HepG2 (cell line): ENCODE data around the gene BPIFB6. TPM values are rescaled to one million over a fixed set of nuclear protein-coding genes. Genes with fewer than 3 reads are reported as not detected.

Source experiments
- ATAC-seq: fragments of 200-7000 bp; cut with Tn5 transposase; 3 replicates; pipeline ENCODE4 v1.9.1; 2020; ENCODE audit warnings: mild to moderate bottlenecking, moderate library complexity
- BruUV-seq: library from RNA; stranded (reverse); fragments of 400-500 nt; replicated peaks from 2 replicates; lab custom pipeline; 2021; lab: Mats Ljungman, UMichigan
- CTCF ChIA-PET: fragments of 300-600 bp; formaldehyde crosslinking; extraction: SDS; loops from one replicate; lab custom pipeline; 2021; ENCODE audit warnings: low total read pairs, inconsistent platforms, low intra/inter-chr PET ratio; lab: Yijun Ruan, JAX
- POLR2A ChIA-PET: fragments of 350-600 bp; sonication (Branson Sonifier 250); formaldehyde crosslinking; loops from one replicate; lab custom pipeline; 2020; ENCODE audit warnings: antibody characterized with exemption, inconsistent platforms; lab: Yijun Ruan, JAX
- DNase-seq: peaks from one replicate; pipeline ENCODE4 v3.0.0-alpha.2; 2015; ENCODE audit warnings: low spot score
- FAIRE-seq: peaks from 3 replicates; lab custom pipeline; 2011; peaks lifted over from hg19 to GRCh38; lab: Jason Lieb, UNC
- H2AFZ ChIP-seq: one replicate; pipeline ENCODE4 v1.6.1; 2011; ENCODE audit warnings: low read length, inconsistent platforms
- H3K27ac ChIP-seq: fragments of 300-600 bp; 3 replicates; pipeline ENCODE4 v1.8.0; 2011; ENCODE audit warnings: mixed run types, mild to moderate bottlenecking, mixed read lengths, low read length, inconsistent platforms; ENCODE audit not compliant: insufficient read depth; ENCODE audit errors: extremely low read length
- H3K27me3 ChIP-seq, 2 experiments: fragments of 200-600 bp in 1 of 2; 2 replicates in 1 of 2; 3 replicates in 1 of 2; pipeline versions ENCODE4 v1.6.0 to v1.8.0; 2011; ENCODE audit warnings: low read length in 2 of 2, mild to moderate bottlenecking in 2 of 2, moderate library complexity in 2 of 2, inconsistent platforms in 1 of 2; ENCODE audit not compliant: insufficient read depth in 2 of 2, control insufficient read depth in 1 of 2
- H3K36me3 ChIP-seq, 2 experiments: fragments of 200-600 bp in 1 of 2; replicated peaks in 1 of 2; 2 replicates in 1 of 2; 3 replicates in 1 of 2; pipeline versions ENCODE4 v1.5.1 to v1.8.0; 2011; ENCODE audit warnings: low read length in 2 of 2, inconsistent platforms in 1 of 2; ENCODE audit not compliant: insufficient read depth in 2 of 2, control insufficient read depth in 1 of 2
- H3K4me1 ChIP-seq: 2 replicates; pipeline ENCODE4 v1.5.1; 2012; ENCODE audit warnings: low read length, inconsistent platforms; ENCODE audit not compliant: insufficient read depth
- H3K4me2 ChIP-seq: 2 replicates; pipeline ENCODE4 v1.6.0; 2011; ENCODE audit warnings: low read depth, low read length, inconsistent platforms
- H3K4me3 ChIP-seq, 3 experiments: fragments of 200-600 bp in 1 of 3; sonication (generic), shearing (Covaris generic) in 1 of 3; replicated peaks in 1 of 3; 2 replicates each; pipeline ENCODE4 v1.5.1; 2011 to 2016; ENCODE audit warnings: low read length in 3 of 3, inconsistent platforms in 2 of 3, low read depth in 2 of 3, mild to moderate bottlenecking in 2 of 3, control low read depth in 1 of 3, mixed read lengths in 1 of 3; ENCODE audit not compliant: insufficient read depth in 1 of 3
- H3K79me2 ChIP-seq: one replicate; pipeline ENCODE4 v1.6.1; 2011; ENCODE audit warnings: low read length, inconsistent platforms; ENCODE audit not compliant: insufficient read depth
- H3K9ac ChIP-seq: 2 replicates; pipeline ENCODE4 v1.6.0; 2011; ENCODE audit warnings: mild to moderate bottlenecking, low read depth, low read length, inconsistent platforms; ENCODE audit not compliant: insufficient read depth
- H3K9me3 ChIP-seq: 2 replicates; pipeline ENCODE4 v1.5.1; 2012; ENCODE audit warnings: mild to moderate bottlenecking, low read length
- H4K20me1 ChIP-seq: 2 replicates; pipeline ENCODE4 v1.6.0; 2011; ENCODE audit warnings: inconsistent platforms, mild to moderate bottlenecking, low read length, moderate library complexity; ENCODE audit not compliant: insufficient read depth
- KDM2A ChIP-seq: sonication (generic); formaldehyde crosslinking; IDR thresholded peaks from 2 replicates; pipeline ENCODE4 v1.4.0; 2020; ENCODE audit warnings: low read depth, missing genetic modification reagents, borderline replicate concordance
- NFE2 ChIP-seq: sonication (generic); formaldehyde crosslinking; IDR thresholded peaks from 2 replicates; pipeline ENCODE4 v1.4.0; 2020; ENCODE audit warnings: missing genetic modification reagents
- NFE2L2 ChIP-seq: fragments of 150-350 bp; IDR thresholded peaks from 2 replicates; pipeline ENCODE4 v1.6.1; 2014; ENCODE audit warnings: low read length
- PRPF4 ChIP-seq: fragments of 200-400 bp; formaldehyde crosslinking; IDR thresholded peaks from 2 replicates; pipeline ENCODE4 v1.6.1; 2016; ENCODE audit warnings: low read length, low read depth; ENCODE audit not compliant: poor library complexity, severe bottlenecking
- RBAK ChIP-seq: sonication (generic); formaldehyde crosslinking; IDR thresholded peaks from 2 replicates; pipeline ENCODE4 v1.5.1; 2020; ENCODE audit warnings: mild to moderate bottlenecking, missing genetic modification reagents
- TCF7 ChIP-seq: sonication (generic); IDR thresholded peaks from 2 replicates; pipeline ENCODE4 v1.6.1; 2016; ENCODE audit warnings: antibody characterized with exemption, low read depth
- ZNF557 ChIP-seq: sonication (generic); formaldehyde crosslinking; IDR thresholded peaks from 2 replicates; pipeline ENCODE4 v1.4.0; 2020; ENCODE audit warnings: missing genetic modification reagents
- ZNF577 ChIP-seq: sonication (generic); formaldehyde crosslinking; IDR thresholded peaks from 2 replicates; pipeline ENCODE4 v1.4.0; 2020; ENCODE audit warnings: mild to moderate bottlenecking, low read depth, missing genetic modification reagents, borderline replicate concordance
- ZNF720 ChIP-seq: sonication (generic); formaldehyde crosslinking; IDR thresholded peaks from 2 replicates; pipeline ENCODE4 v1.4.0; 2020; ENCODE audit warnings: missing genetic modification reagents
- ZNF775 ChIP-seq: sonication (generic); formaldehyde crosslinking; IDR thresholded peaks from 2 replicates; pipeline ENCODE4 v1.4.0; 2020; ENCODE audit warnings: missing genetic modification reagents, mild to moderate bottlenecking, moderate library complexity, borderline replicate concordance
- ZNF781 ChIP-seq: sonication (generic); formaldehyde crosslinking; IDR thresholded peaks from 2 replicates; pipeline ENCODE4 v1.5.1; 2020; ENCODE audit warnings: borderline replicate concordance, mild to moderate bottlenecking, missing genetic modification reagents; ENCODE audit errors: not compliant biosample characterization
- WGBS: methylation state at CpG from one replicate; pipeline ENCODE4 v1.1.6; 2017; ENCODE audit warnings: low lambda C conversion rate; 5-methylcytosine and 5-hydroxymethylcytosine counted together
- in situ Hi-C: cut with HindIII; loops from 2 replicates; pipeline ENCODE4 v1.10.0; 2017; ENCODE audit warnings: low pct_unique_long_range_greater_than_20kb; ENCODE audit not compliant: extremely low pct_ligation_motif_present
- intact Hi-C: fragments of 100-400 bp; cut with micrococcal nuclease; formaldehyde crosslinking; loops from one replicate; pipeline ENCODE4 v1.10.0; 2022; ENCODE audit not compliant: unreplicated experiment
- polyA plus RNA-seq, 8 experiments: library from polyadenylated mRNA; depleted of rRNA in 3 of 8; stranded (reverse) in 7 of 8; unstranded in 1 of 8; fragments of >200 nt; fragmentation: Illumina TruSeq in 4 of 8; extraction: Trizol in 4 of 8; gene quantifications; 2 replicates each; pipeline versions ENCODE4 v1.2.1 to v1.2.3, GENCODE V29; 2011 to 2016; ENCODE audit warnings: low read depth in 4 of 8, missing spikeins in 1 of 8, mixed read lengths in 1 of 8; ENCODE audit not compliant: insufficient read depth in 1 of 8
- total RNA-seq, 5 experiments: library from RNA; depleted of rRNA; stranded (reverse); fragments of >200 nt; fragmentation: Illumina TruSeq; extraction: Trizol; gene quantifications; 2 replicates each; pipeline ENCODE4 v1.2.3, GENCODE V29; 2016; ENCODE audit warnings: low read depth in 1 of 5
- TF ChIP-seq, protein P1 (sequence below): sonication (generic); formaldehyde crosslinking; IDR thresholded peaks from 2 replicates; pipeline ENCODE4 v1.4.0; 2020; ENCODE audit warnings: missing genetic modification reagents, mild to moderate bottlenecking, borderline replicate concordance
- TF ChIP-seq, protein P2 (sequence below): sonication (generic); formaldehyde crosslinking; IDR thresholded peaks from 2 replicates; pipeline ENCODE4 v1.9.0; 2022; ENCODE audit warnings: low read depth, missing genetic modification reagents
- TF ChIP-seq, protein P3 (sequence below): sonication (generic); formaldehyde crosslinking; IDR thresholded peaks from 2 replicates; pipeline ENCODE4 v1.5.0; 2020; ENCODE audit warnings: mild to moderate bottlenecking, missing genetic modification reagents, borderline replicate concordance

Gene BPIFB6
- total and polyA plus RNA-seq, 2 of the 13 experiments (the other 11 are each of a cell fraction or from before 2014, with no cell fraction given): 0.13 to 1.7 TPM

DNA sequence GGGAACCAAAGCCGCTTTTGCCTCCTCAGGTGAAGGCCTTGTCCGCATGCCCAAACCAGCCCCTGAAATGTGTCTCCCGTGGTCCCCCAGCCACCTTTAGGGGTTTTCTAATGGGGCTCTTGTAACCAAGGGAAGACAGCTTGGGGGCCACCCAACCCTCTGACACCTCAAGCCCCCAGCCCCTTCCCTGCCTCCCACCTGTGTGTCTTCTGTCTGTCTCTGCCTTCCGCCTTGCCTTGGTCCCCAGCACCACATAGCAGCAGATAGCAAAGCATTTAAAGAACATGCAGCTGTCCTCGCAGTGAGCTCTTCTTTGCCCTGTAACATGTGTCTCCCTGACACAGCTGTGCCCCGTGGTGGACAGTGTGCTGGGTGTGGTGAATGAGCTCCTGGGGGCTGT, 31.8 kb downstream of the BPIFB6 start (continued):
- no peak for TF ChIP-seq ZNF781 (CRISPR knock-in tag)
- TF ChIP-seq, protein P1, sequence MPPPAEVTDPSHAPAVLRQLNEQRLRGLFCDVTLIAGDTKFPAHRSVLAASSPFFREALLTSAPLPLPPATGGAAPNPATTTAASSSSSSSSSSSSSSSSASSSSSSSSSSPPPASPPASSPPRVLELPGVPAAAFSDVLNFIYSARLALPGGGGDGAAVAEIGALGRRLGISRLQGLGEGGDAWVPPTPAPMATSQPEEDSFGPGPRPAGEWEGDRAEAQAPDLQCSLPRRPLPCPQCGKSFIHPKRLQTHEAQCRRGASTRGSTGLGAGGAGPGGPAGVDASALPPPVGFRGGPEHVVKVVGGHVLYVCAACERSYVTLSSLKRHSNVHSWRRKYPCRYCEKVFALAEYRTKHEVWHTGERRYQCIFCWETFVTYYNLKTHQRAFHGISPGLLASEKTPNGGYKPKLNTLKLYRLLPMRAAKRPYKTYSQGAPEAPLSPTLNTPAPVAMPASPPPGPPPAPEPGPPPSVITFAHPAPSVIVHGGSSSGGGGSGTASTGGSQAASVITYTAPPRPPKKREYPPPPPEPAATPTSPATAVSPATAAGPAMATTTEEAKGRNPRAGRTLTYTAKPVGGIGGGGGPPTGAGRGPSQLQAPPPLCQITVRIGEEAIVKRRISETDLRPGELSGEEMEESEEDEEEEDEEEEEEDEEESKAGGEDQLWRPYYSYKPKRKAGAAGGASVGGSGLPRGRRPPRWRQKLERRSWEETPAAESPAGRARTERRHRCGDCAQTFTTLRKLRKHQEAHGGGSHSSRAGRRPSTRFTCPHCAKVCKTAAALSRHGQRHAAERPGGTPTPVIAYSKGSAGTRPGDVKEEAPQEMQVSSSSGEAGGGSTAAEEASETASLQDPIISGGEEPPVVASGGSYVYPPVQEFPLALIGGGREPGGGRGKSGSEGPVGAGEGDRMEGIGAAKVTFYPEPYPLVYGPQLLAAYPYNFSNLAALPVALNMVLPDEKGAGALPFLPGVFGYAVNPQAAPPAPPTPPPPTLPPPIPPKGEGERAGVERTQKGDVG (CRISPR knock-in tag): no peak

DNA sequence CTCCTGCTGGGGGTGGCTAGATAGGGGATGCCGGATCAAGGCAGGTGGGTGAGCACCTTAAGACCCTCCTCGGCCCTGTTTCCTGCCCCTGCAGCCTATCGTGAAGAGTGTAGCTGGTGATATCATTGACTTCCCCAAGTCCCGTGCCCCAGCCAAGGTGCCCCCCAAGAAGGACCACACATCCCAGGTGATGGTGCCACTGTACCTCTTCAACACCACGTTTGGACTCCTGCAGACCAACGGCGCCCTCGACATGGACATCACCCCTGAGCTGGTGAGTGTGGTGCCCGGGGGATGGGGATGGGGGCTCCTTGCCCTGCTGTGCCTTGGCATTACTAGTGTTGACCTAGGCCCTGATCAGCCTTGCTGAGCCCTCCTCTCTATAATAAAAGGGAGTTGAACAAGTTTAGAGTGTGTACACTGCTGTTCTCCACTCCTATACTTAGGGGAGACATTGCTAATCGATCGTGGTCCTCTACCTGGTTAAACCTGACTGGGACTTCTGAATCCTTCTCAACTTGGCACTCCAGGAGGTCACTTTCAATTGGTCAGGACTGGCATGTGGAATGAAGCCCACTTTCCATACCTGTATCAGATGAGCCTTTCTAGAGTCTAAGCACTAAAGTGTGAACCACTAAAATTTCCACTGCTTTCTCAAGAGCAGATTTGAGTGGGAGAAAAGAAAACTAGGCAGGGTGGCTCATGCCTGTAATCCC, 33.3 kb downstream of the BPIFB6 start:
- no peak overlapping the region for H3K4me3 ChIP-seq
- FAIRE-seq (no peak), ATAC-seq (no peak), DNase-seq (no peak)
- no peaks in the 10 kb centered on the region for H3K9me3 ChIP-seq
- no peak overlapping the region for H3K4me2 ChIP-seq
- in situ Hi-C loops (no loop called here), intact Hi-C loops (no loop called here)
- 47% methylated on average over 10 of the region's 11 CpGs for WGBS
- ChIA-PET CTCF (no interaction called here), POLR2A (no interaction called here)
- H3K4me1 ChIP-seq: no peaks in the 10 kb centered on the region
- BruUV-seq: no TSS peak
- no peak overlapping the region for H3K27ac ChIP-seq
- H3K36me3 ChIP-seq: no peaks in the 10 kb centered on the region
- H4K20me1 ChIP-seq: no peaks in the 10 kb centered on the region
- peaks cover 8 to 60% of the 10 kb centered on the region in 2 experiments; a peak in 4 of 5 replicates for H3K27me3 ChIP-seq
- H3K9ac ChIP-seq: no peak overlapping the region
- H2AFZ ChIP-seq: no peak overlapping the region
- H3K79me2 ChIP-seq: no peaks in the 10 kb centered on the region
- TF ChIP-seq KDM2A (CRISPR knock-in tag) (no peak), TCF7 (no peak), NFE2L2 (no peak), RBAK (no peak), NFE2 (CRISPR knock-in tag) (no peak), ZNF720 (CRISPR knock-in tag) (no peak), PRPF4 (no peak), ZNF557 (no peak), ZNF775 (CRISPR knock-in tag) (no peak), ZNF577 (no peak)
- TF ChIP-seq, protein P2, sequence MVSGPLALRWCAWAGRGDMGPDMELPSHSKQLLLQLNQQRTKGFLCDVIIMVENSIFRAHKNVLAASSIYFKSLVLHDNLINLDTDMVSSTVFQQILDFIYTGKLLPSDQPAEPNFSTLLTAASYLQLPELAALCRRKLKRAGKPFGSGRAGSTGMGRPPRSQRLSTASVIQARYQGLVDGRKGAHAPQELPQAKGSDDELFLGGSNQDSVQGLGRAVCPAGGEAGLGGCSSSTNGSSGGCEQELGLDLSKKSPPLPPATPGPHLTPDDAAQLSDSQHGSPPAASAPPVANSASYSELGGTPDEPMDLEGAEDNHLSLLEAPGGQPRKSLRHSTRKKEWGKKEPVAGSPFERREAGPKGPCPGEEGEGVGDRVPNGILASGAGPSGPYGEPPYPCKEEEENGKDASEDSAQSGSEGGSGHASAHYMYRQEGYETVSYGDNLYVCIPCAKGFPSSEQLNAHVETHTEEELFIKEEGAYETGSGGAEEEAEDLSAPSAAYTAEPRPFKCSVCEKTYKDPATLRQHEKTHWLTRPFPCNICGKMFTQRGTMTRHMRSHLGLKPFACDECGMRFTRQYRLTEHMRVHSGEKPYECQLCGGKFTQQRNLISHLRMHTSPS (CRISPR knock-in tag): no peak
- TF ChIP-seq, protein P3, sequence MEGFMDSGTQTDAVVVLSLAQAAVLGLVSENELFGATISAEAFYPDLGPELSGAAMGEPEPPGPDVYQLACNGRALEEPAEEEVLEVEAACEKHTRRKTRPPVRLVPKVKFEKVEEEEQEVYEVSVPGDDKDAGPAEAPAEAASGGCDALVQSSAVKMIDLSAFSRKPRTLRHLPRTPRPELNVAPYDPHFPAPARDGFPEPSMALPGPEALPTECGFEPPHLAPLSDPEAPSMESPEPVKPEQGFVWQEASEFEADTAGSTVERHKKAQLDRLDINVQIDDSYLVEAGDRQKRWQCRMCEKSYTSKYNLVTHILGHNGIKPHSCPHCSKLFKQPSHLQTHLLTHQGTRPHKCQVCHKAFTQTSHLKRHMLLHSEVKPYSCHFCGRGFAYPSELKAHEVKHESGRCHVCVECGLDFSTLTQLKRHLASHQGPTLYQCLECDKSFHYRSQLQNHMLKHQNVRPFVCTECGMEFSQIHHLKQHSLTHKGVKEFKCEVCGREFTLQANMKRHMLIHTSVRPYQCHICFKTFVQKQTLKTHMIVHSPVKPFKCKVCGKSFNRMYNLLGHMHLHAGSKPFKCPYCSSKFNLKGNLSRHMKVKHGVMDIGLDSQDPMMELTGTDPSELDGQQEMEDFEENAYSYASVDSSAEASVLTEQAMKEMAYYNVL: no peak
